ENCODE measurements around the gene SLN.

Gene SLN

DNA sequence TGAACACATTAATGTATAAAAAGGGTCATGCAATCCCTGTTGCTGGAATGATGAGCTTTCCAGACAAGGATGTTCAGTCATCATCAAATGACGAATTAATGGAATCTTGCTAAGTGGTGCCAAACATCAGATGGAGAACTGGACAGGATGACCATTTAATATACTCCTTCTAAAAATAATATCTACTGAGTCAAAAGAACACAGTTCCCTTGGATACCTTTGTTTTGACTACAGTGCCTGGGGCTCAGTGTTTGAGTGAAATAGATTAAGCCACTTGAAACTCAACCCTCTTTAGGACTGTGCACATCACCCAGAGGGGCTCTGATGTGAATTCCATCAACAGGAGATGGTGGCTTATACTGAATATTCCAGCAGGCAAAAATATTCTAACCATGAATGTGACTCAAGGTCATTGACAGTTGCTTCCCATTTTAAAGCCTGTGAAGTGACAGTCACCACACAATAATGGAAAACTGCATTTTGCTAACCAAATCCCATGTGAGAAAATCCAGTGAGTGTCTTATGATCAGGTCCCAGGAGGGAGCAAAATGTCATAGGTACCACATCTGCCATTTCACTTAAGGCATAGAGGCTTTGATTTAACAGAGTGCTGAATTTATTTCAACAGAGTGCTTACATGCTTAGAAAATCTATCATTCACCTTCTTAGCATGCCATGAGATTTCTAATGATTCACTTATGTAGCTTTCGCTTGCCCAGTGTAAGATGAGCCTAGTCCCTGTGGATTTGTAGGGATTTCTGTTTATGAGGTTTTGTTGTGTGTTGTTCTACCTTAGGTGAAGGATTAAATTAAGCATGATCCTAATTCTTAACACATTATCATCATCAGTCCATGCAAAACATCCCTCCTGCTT, 41.3 kb upstream of the SLN start:
- Histone ChIP-seq H3K4me3 (ENCODE audit: low read length in 2 of 2) (no peak overlapping the region), H2BK15ac (ENCODE audit: low read length) (no peak overlapping the region), H3K23ac (ENCODE audit: low read depth, low read length, poor library complexity) (no peak overlapping the region), H3K27me3 (ENCODE audit: control insufficient read depth in 3 of 3, insufficient read depth in 3 of 3, low read depth in 1 of 3, low read length in 3 of 3) (peaks cover 0 to 1% (median 0%) of the 10 kb centered on the region in 3 experiments), H3K27ac (replicated peaks; ENCODE audit: low read length) (no peak overlapping the region), H4K91ac (ENCODE audit: low read depth, low read length, poor library complexity) (no peak overlapping the region), H2AK5ac (ENCODE audit: low read depth, low read length) (no peak overlapping the region), H3K4ac (ENCODE audit: low read length) (no peak overlapping the region), H3K4me2 (ENCODE audit: insufficient read depth, low read length, poor library complexity, severe bottlenecking) (no peak overlapping the region), H3K14ac (ENCODE audit: low read length) (no peak overlapping the region), H3K36me3 (replicated peaks in 1 of 2; ENCODE audit: control insufficient read depth in 2 of 2, insufficient read depth in 2 of 2, low read length in 2 of 2) (no peaks in the 10 kb centered on the region), H3K79me1 (ENCODE audit: low read depth, low read length) (no peaks in the 10 kb centered on the region), H3K4me1 (ENCODE audit: control insufficient read depth in 2 of 2, insufficient read depth in 1 of 2, low read depth in 1 of 2, low read length in 2 of 2) (no peaks in the 10 kb centered on the region), H2BK12ac (ENCODE audit: low read length) (no peak overlapping the region), H2BK120ac (ENCODE audit: low read depth, low read length) (no peak overlapping the region), H4K8ac (ENCODE audit: low read depth, low read length) (no peak overlapping the region), H2AFZ (ENCODE audit: low read length) (no peak overlapping the region), H2BK5ac (ENCODE audit: low read length) (no peak overlapping the region), H3K18ac (ENCODE audit: low read length) (no peak overlapping the region), H3K9me3 (replicated peaks in 1 of 2; ENCODE audit: control insufficient read depth in 2 of 2, insufficient read depth in 1 of 2, low read depth in 1 of 2, low read length in 2 of 2) (peaks cover 0 to 4% of the 10 kb centered on the region in 2 donors), H3K9ac (ENCODE audit: low read depth, low read length, poor library complexity) (no peak overlapping the region)
- no peak for DNase-seq (ENCODE audit: low spot score)
- whole genome bisulfite sequencing, 2 donors (ENCODE audit: extremely low coverage in 2 of 2, insufficient read length in 2 of 2, insufficient replicate concordance in 1 of 2) = no CpG with 5 or more reads among the region's 2 CpGs

DNA sequence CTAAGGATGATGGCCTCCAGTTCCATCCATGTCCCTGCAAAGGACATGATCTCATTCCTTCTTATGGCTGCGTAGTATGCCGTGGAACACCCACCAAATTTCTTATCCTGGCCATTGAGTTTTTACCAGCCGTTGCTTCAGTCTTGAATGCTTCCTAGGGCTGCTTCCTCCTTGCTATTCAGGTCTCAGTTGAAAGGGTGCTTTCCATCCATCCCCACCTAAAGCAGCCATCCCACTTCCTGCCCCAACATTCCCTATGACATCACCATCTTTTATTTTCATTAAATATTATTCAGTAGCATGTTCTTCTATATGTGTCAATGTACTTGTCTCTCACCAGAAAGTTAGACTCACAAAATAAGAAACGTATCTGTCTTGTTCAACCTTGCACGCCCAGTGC, 40.7 kb upstream of the SLN start:
- no CpG with 5 or more reads among the region's 5 CpGs for WGBS, 2 donors (ENCODE audit: extremely low coverage in 2 of 2, insufficient read length in 2 of 2, insufficient replicate concordance in 1 of 2)
- Histone ChIP-seq H3K27ac (replicated peaks; ENCODE audit: low read length) (no peak overlapping the region), H3K9ac (ENCODE audit: low read depth, low read length, poor library complexity) (no peak overlapping the region), H2BK5ac (ENCODE audit: low read length) (no peak overlapping the region), H3K23ac (ENCODE audit: low read depth, low read length, poor library complexity) (no peak overlapping the region), H3K4me1 (ENCODE audit: control insufficient read depth in 2 of 2, insufficient read depth in 1 of 2, low read depth in 1 of 2, low read length in 2 of 2) (no peaks in the 10 kb centered on the region), H2BK15ac (ENCODE audit: low read length) (no peak overlapping the region), H2AK5ac (ENCODE audit: low read depth, low read length) (no peak overlapping the region), H3K4me2 (ENCODE audit: insufficient read depth, low read length, poor library complexity, severe bottlenecking) (no peak overlapping the region), H3K4me3 (ENCODE audit: low read length in 2 of 2) (no peak overlapping the region), H3K14ac (ENCODE audit: low read length) (no peak overlapping the region), H2BK120ac (ENCODE audit: low read depth, low read length) (no peak overlapping the region), H4K91ac (ENCODE audit: low read depth, low read length, poor library complexity) (no peak overlapping the region), H3K18ac (ENCODE audit: low read length) (no peak overlapping the region), H3K36me3 (replicated peaks in 1 of 2; ENCODE audit: control insufficient read depth in 2 of 2, insufficient read depth in 2 of 2, low read length in 2 of 2) (no peaks in the 10 kb centered on the region), H2BK12ac (ENCODE audit: low read length) (no peak overlapping the region), H3K79me1 (ENCODE audit: low read depth, low read length) (no peaks in the 10 kb centered on the region), H2AFZ (ENCODE audit: low read length) (no peak overlapping the region), H3K9me3 (replicated peaks in 1 of 2; ENCODE audit: control insufficient read depth in 2 of 2, insufficient read depth in 1 of 2, low read depth in 1 of 2, low read length in 2 of 2) (no peaks in the 10 kb centered on the region), H3K27me3 (ENCODE audit: control insufficient read depth in 3 of 3, insufficient read depth in 3 of 3, low read depth in 1 of 3, low read length in 3 of 3) (peaks cover 0 to 3% (median 0%) of the 10 kb centered on the region in 3 experiments), H3K4ac (ENCODE audit: low read length) (no peak overlapping the region), H4K8ac (ENCODE audit: low read depth, low read length) (no peak overlapping the region)
- DNase-seq (ENCODE audit: low spot score) = no peak

DNA sequence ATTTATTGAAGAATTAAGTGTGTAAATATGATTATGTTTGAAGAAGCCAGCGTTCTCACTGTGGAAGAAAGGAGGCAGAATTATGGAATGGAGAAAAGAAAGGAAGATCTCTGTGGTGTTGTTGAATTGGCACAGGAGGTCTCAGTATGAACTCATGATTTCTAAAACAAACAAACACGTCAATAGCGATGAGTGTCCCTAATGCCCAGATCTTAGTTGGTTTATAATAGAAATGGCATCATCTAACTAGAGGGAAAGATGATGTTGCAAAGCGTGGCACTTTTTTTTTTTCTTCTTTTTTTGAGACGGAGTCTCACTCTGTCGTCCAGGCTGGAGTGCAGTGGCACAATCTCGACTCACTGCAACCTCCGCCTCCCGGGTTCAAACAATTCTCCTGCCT, 39.2 kb upstream of the SLN start:
- no peak overlapping the region for H2AFZ ChIP-seq (ENCODE audit: low read length)
- no peaks in the 10 kb centered on the region for H3K36me3 ChIP-seq (replicated peaks in 1 of 2; ENCODE audit: control insufficient read depth in 2 of 2, insufficient read depth in 2 of 2, low read length in 2 of 2)
- H3K18ac ChIP-seq (ENCODE audit: low read length) = no peak overlapping the region
- no peak overlapping the region for H4K8ac ChIP-seq (ENCODE audit: low read depth, low read length)
- no peak overlapping the region for H3K14ac ChIP-seq (ENCODE audit: low read length)
- H3K4me1 ChIP-seq (ENCODE audit: control insufficient read depth in 2 of 2, insufficient read depth in 1 of 2, low read depth in 1 of 2, low read length in 2 of 2) = no peaks in the 10 kb centered on the region
- no peak overlapping the region for H2BK12ac ChIP-seq (ENCODE audit: low read length)
- H4K91ac ChIP-seq (ENCODE audit: low read depth, low read length, poor library complexity) = no peak overlapping the region
- no peaks in the 10 kb centered on the region for H3K79me1 ChIP-seq (ENCODE audit: low read depth, low read length)
- H2AK5ac ChIP-seq (ENCODE audit: low read depth, low read length) = no peak overlapping the region
- no peak overlapping the region for H3K27ac ChIP-seq (replicated peaks; ENCODE audit: low read length)
- no peak overlapping the region for H3K4ac ChIP-seq (ENCODE audit: low read length)
- no peak overlapping the region for H3K4me2 ChIP-seq (ENCODE audit: insufficient read depth, low read length, poor library complexity, severe bottlenecking)
- no peak overlapping the region for H2BK5ac ChIP-seq (ENCODE audit: low read length)
- DNase-seq (ENCODE audit: low spot score) = no peak
- H3K27me3 ChIP-seq (ENCODE audit: control insufficient read depth in 3 of 3, insufficient read depth in 3 of 3, low read depth in 1 of 3, low read length in 3 of 3) = peaks cover 0 to 3% (median 0%) of the 10 kb centered on the region in 3 experiments
- H3K4me3 ChIP-seq (ENCODE audit: low read length in 2 of 2) = no peak overlapping the region
- no peak overlapping the region for H3K23ac ChIP-seq (ENCODE audit: low read depth, low read length, poor library complexity)
- H3K9me3 ChIP-seq (replicated peaks in 1 of 2; ENCODE audit: control insufficient read depth in 2 of 2, insufficient read depth in 1 of 2, low read depth in 1 of 2, low read length in 2 of 2) = no peaks in the 10 kb centered on the region
- H2BK120ac ChIP-seq (ENCODE audit: low read depth, low read length) = no peak overlapping the region
- WGBS, 2 donors (ENCODE audit: extremely low coverage in 2 of 2, insufficient read length in 2 of 2, insufficient replicate concordance in 1 of 2) = no CpG with 5 or more reads among the region's 9 CpGs
- no peak overlapping the region for H3K9ac ChIP-seq (ENCODE audit: low read depth, low read length, poor library complexity)
- no peak overlapping the region for H2BK15ac ChIP-seq (ENCODE audit: low read length)

DNA sequence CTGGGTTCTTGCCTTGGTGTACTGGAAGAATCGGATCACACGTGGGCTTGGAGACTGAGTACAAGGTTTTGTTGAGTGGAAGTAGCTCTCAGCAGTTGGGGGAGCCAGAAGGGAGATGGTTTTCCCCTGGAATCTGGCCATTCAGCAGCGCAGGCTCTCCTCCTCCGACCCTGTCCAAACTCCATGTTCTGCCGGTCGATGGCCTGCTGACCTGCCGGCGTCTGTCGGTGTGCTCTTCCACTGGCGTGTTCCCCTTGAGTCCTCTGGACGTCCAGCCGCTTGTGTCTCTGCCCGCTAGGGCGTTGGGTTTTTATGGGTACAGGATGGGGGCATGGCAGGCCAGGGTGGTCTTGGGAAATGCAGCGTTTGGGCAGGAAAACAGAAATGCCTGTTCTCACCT, 38.5 kb upstream of the SLN start:
- H3K36me3 ChIP-seq (replicated peaks in 1 of 2; ENCODE audit: control insufficient read depth in 2 of 2, insufficient read depth in 2 of 2, low read length in 2 of 2) = no peaks in the 10 kb centered on the region
- H3K9me3 ChIP-seq (replicated peaks in 1 of 2; ENCODE audit: control insufficient read depth in 2 of 2, insufficient read depth in 1 of 2, low read depth in 1 of 2, low read length in 2 of 2) = no peaks in the 10 kb centered on the region
- H3K27ac ChIP-seq (replicated peaks; ENCODE audit: low read length) = no peak overlapping the region
- no peaks in the 10 kb centered on the region for H3K79me1 ChIP-seq (ENCODE audit: low read depth, low read length)
- H3K23ac ChIP-seq (ENCODE audit: low read depth, low read length, poor library complexity) = no peak overlapping the region
- H3K4me1 ChIP-seq (ENCODE audit: control insufficient read depth in 2 of 2, insufficient read depth in 1 of 2, low read depth in 1 of 2, low read length in 2 of 2) = no peaks in the 10 kb centered on the region
- no peak overlapping the region for H2BK12ac ChIP-seq (ENCODE audit: low read length)
- H3K4me3 ChIP-seq (ENCODE audit: low read length in 2 of 2) = no peak overlapping the region
- no peak overlapping the region for H2BK120ac ChIP-seq (ENCODE audit: low read depth, low read length)
- no peak for DNase-seq (ENCODE audit: low spot score)
- no peak overlapping the region for H4K91ac ChIP-seq (ENCODE audit: low read depth, low read length, poor library complexity)
- no peak overlapping the region for H4K8ac ChIP-seq (ENCODE audit: low read depth, low read length)
- WGBS, 2 donors (ENCODE audit: extremely low coverage in 2 of 2, insufficient read length in 2 of 2, insufficient replicate concordance in 1 of 2) = no CpG with 5 or more reads among the region's 15 CpGs
- no peak overlapping the region for H3K9ac ChIP-seq (ENCODE audit: low read depth, low read length, poor library complexity)
- no peak overlapping the region for H2BK5ac ChIP-seq (ENCODE audit: low read length)
- H3K4ac ChIP-seq (ENCODE audit: low read length) = no peak overlapping the region
- no peak overlapping the region for H2BK15ac ChIP-seq (ENCODE audit: low read length)
- H3K27me3 ChIP-seq (ENCODE audit: control insufficient read depth in 3 of 3, insufficient read depth in 3 of 3, low read depth in 1 of 3, low read length in 3 of 3) = peaks cover 0 to 3% (median 0%) of the 10 kb centered on the region in 3 experiments
- peak overlapping the region; percentile 35 for H2AFZ ChIP-seq (ENCODE audit: low read length)
- H3K18ac ChIP-seq (ENCODE audit: low read length) = no peak overlapping the region
- no peak overlapping the region for H2AK5ac ChIP-seq (ENCODE audit: low read depth, low read length)
- no peak overlapping the region for H3K14ac ChIP-seq (ENCODE audit: low read length)
- H3K4me2 ChIP-seq (ENCODE audit: insufficient read depth, low read length, poor library complexity, severe bottlenecking) = no peak overlapping the region
